Measurements from ENCODE around the gene BIK.
"Not testable (repeated sequence)": the region's sequence is repeated elsewhere in the genome, so short reads cannot be mapped to it uniquely, and the experiment has no call there.

BIK gene

GRCh38 chr22:43110444-43110926 lies at the start of gene BIK:
BIK (plus strand) TSS chr22:43110750; CDS start chr22:43124023, 13,273 bp downstream.
- peak; percentile 48 for DNase-seq

- no peak for DNase-seq
Observed at GRCh38 chr22:43066134-43066533, 44.4 kb upstream of the BIK start.

GRCh38 chr22:43066844-43067385 lies 43.6 kb upstream of the BIK start:
- no peak for DNase-seq

- no peak for DNase-seq
Observed at GRCh38 chr22:43077121-43077877, 33.3 kb upstream of the BIK start.

GRCh38 chr22:43078522-43078921 lies 32.0 kb upstream of the BIK start:
- no peak for DNase-seq

GRCh38 chr22:43079742-43080141 lies 30.8 kb upstream of the BIK start:
- no peak for DNase-seq

GRCh38 chr22:43080616-43081015 lies 29.9 kb upstream of the BIK start:
- no peak for DNase-seq

GRCh38 chr22:43081968-43082367 lies 28.6 kb upstream of the BIK start:
- DNase-seq = no peak

- no peak for DNase-seq
Observed at GRCh38 chr22:43085658-43086606, 24.6 kb upstream of the BIK start.

GRCh38 chr22:43088627-43088983 lies 21.9 kb upstream of the BIK start:
- DNase-seq = no peak

- peak; percentile 90 for DNase-seq
Observed at GRCh38 chr22:43088984-43089717, 21.4 kb upstream of the BIK start, which contains the start of gene TTLL1. TTLL1 (minus strand) TSS chr22:43089391; CDS start chr22:43075586, 13,805 bp downstream.

GRCh38 chr22:43090130-43090789 lies 20.3 kb upstream of the BIK start:
- peak; percentile 36 for DNase-seq

- no peak for DNase-seq
Observed at GRCh38 chr22:43092085-43092484, 18.5 kb upstream of the BIK start.

- DNase-seq = no peak
Observed at GRCh38 chr22:43094085-43094484, 16.5 kb upstream of the BIK start.

- DNase-seq = no peak
Observed at GRCh38 chr22:43094551-43094950, 16.0 kb upstream of the BIK start.

- DNase-seq = no peak
Observed at GRCh38 chr22:43096420-43096819, 14.1 kb upstream of the BIK start.

GRCh38 chr22:43098356-43098755 lies 12.2 kb upstream of the BIK start:
- DNase-seq = no peak

- no peak for DNase-seq
Observed at GRCh38 chr22:43099095-43099494, 11.5 kb upstream of the BIK start.

GRCh38 chr22:43100225-43100624 lies 10.3 kb upstream of the BIK start:
- DNase-seq = no peak

- no peak for DNase-seq
Observed at GRCh38 chr22:43101306-43101705, 9.2 kb upstream of the BIK start.

GRCh38 chr22:43104056-43104625 lies 6.4 kb upstream of the BIK start:
- DNase-seq = not testable (repeated sequence)

GRCh38 chr22:43104950-43105349 lies 5.6 kb upstream of the BIK start:
- not testable (repeated sequence) for DNase-seq

Data from stimulated activated CD4-positive, alpha-beta T cell treated with anti-CD3 and anti-CD28 coated beads, Interleukin-4, amount 100 ng/mL, for 1 hour (primary cell).